Neural progenitor cell (in vitro differentiated cells): ENCODE results near the gene LDHD.

Source experiments
- CTCF ChIP-seq: fragments of 200-600 bp; sonication (generic); IDR thresholded peaks from 2 replicates; pipeline ENCODE4 v1.5.1; 2017; ENCODE audit warnings: antibody characterized with exemption, mild to moderate bottlenecking
- EZH2 ChIP-seq: fragments of 200-600 bp; sonication (generic); IDR thresholded peaks from 2 replicates; pipeline ENCODE4 v1.6.1; 2017; ENCODE audit warnings: antibody characterized with exemption, mild to moderate bottlenecking, moderate library complexity
- EZH2phosphoT487 ChIP-seq: fragments of 200-600 bp; sonication (generic); IDR thresholded peaks from 2 replicates; pipeline ENCODE4 v1.6.1; 2017; ENCODE audit warnings: antibody characterized with exemption

- no peak for TF ChIP-seq CTCF
- no peak for TF ChIP-seq EZH2
- TF ChIP-seq EZH2phosphoT487: no peak
These were observed 32.0 kb upstream of the LDHD start, which contains the start of gene ZFP1 for GRCh38 chr16:75148311-75149195.
